ENCODE results near the gene SUPT5H. TPM values are rescaled to one million over a fixed set of nuclear protein-coding genes. Genes with fewer than 3 reads are reported as not detected.

The SUPT5H gene
- total and polyA plus RNA-seq, 12 donors = 56.2 to 149 (median 84.3) TPM

- Histone ChIP-seq H3K9me3 (no peaks in the 10 kb centered on the region), H3K27ac (no peak overlapping the region), H3K27me3 (peaks cover 9 to 45% (median 39%) of the 10 kb centered on the region in 7 donors), H3K36me3 (peaks cover 0 to 26% (median 9%) of the 10 kb centered on the region in 9 donors), H3K4me3 (no peak overlapping the region), H3K4me1 (peaks cover 0 to 20% (median 18%) of the 10 kb centered on the region in 9 donors)
- no peak for TF ChIP-seq CTCF (IDR thresholded peaks at IDR 0.05)
- intact Hi-C loops (cut with DNase I) = no loop called here
- ATAC-seq = no peak
- DNase-seq = no peak
- 76 to 85% methylated on average over 5 of the region's 5 CpGs for WGBS, 2 donors
Observed at GRCh38 chr19:39494661-39495060, 49.3 kb downstream of the SUPT5H start.

- TF ChIP-seq CTCF (IDR thresholded peaks at IDR 0.05) = no peak
- Histone ChIP-seq H3K27ac (no peak overlapping the region), H3K9me3 (no peaks in the 10 kb centered on the region), H3K36me3 (peaks cover 0 to 12% (median 0%) of the 10 kb centered on the region in 9 donors), H3K4me1 (peaks cover 0 to 20% (median 18%) of the 10 kb centered on the region in 9 donors), H3K27me3 (peaks cover 10 to 59% (median 52%) of the 10 kb centered on the region in 7 donors), H3K4me3 (no peak overlapping the region)
- intact Hi-C loops (cut with DNase I) = no loop called here
- DNase-seq (no peak), ATAC-seq (no peak)
- WGBS, 2 donors = 83 to 86% methylated on average over 5 of the region's 5 CpGs
Observed at GRCh38 chr19:39496063-39496462, 50.7 kb downstream of the SUPT5H start.

GRCh38 chr19:39497701-39497995 is 52.3 kb downstream of the SUPT5H start:
- Histone ChIP-seq H3K4me1 (peaks cover 0 to 22% (median 18%) of the 10 kb centered on the region in 9 donors), H3K9me3 (no peaks in the 10 kb centered on the region), H3K36me3 (no peaks in the 10 kb centered on the region), H3K27ac (no peak overlapping the region), H3K4me3 (peak overlapping the region in 4 of 10 donors; percentile 3 to 18 (median 14)), H3K27me3 (peaks cover 10 to 75% (median 66%) of the 10 kb centered on the region in 7 donors)
- WGBS, 2 donors = 0 to 1% methylated on average over 7 of the region's 7 CpGs
- ATAC-seq = no peak
- DNase-seq = no peak
- intact Hi-C loops (cut with DNase I) = no loop called here
- TF ChIP-seq CTCF (IDR thresholded peaks at IDR 0.05) = no peak

- H3K27ac ChIP-seq = no peak overlapping the region
- H3K27me3 ChIP-seq = peaks cover 10 to 80% (median 71%) of the 10 kb centered on the region in 7 donors
- WGBS, 2 donors = 1% methylated on average over 40 of the region's 40 CpGs
- intact Hi-C loops (cut with DNase I) = no loop called here
- ATAC-seq (peak in 5 of 8 donors; percentile 33 to 75 (median 65)), DNase-seq (peak in 1 of 2 donors; percentile 49)
- peaks cover 0 to 27% (median 19%) of the 10 kb centered on the region in 9 donors for H3K4me1 ChIP-seq
- H3K9me3 ChIP-seq = no peaks in the 10 kb centered on the region
- H3K36me3 ChIP-seq = no peaks in the 10 kb centered on the region
- peak in 6 of 9 donors; percentile 23 to 58 (median 48) for TF ChIP-seq CTCF (IDR thresholded peaks at IDR 0.05)
- H3K4me3 ChIP-seq = peak overlapping the region in 4 of 10 donors; percentile 3 to 18 (median 14)
Observed at GRCh38 chr19:39497996-39498797, 52.8 kb downstream of the SUPT5H start.

All from heart right ventricle (tissue), 16 donors.